ENCODE results near the gene KRT16. TPM values are rescaled to one million over a fixed set of nuclear protein-coding genes. Genes with fewer than 3 reads are reported as not detected.

KRT16 gene
- total RNA-seq, 1 experiment from 2014 or later, result 0.61 TPM

DNA sequence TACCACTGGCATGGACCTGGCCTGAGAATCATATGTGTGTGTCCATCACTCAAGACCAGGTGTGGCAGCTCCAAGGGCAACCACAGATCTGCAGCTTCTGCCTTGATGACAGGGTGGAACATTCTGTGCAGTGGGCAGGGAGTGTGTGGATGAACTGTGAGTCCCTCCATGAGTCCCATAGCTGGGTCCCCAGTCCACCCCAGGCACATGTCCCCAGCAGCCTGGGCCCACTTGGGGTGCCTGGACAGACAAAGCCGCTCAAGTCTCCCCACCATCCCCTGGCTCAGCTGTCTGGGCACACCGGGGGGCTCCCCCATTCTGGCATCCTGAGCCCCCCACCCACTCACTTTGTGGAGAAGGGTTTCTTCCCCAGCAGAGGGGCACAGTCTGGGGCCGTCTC, 4.6 kb upstream of the KRT16 start:
- Histone ChIP-seq H3K36me3 (ENCODE audit: control insufficient read depth in 1 of 2, insufficient read depth in 2 of 2, low read length in 2 of 2) (no peaks in the 10 kb centered on the region), H3K9me2 (ENCODE audit: insufficient read depth) (no peaks in the 10 kb centered on the region), H3K9ac (ENCODE audit: low read length) (no peak overlapping the region), H3K4me2 (ENCODE audit: low read length) (no peak overlapping the region), H3K4me1 (ENCODE audit: control insufficient read depth in 1 of 2, insufficient read depth in 2 of 2, low read length in 2 of 2) (peaks cover 2 to 28% of the 10 kb centered on the region in 2 experiments), H3K9me3 (ENCODE audit: control insufficient read depth in 1 of 2, insufficient read depth in 1 of 2, low read depth in 1 of 2, low read length in 2 of 2) (no peaks in the 10 kb centered on the region), H3K79me2 (ENCODE audit: insufficient read depth, low read length) (no peaks in the 10 kb centered on the region), H2AFZ (ENCODE audit: low read depth, low read length, poor library complexity, severe bottlenecking) (no peak overlapping the region), H4K20me1 (ENCODE audit: insufficient read depth) (no peaks in the 10 kb centered on the region), H3K27me3 (ENCODE audit: insufficient read depth, low read length) (no peaks in the 10 kb centered on the region), H3K27ac (ENCODE audit: low read depth, low read length) (no peak overlapping the region), H3K4me3 (replicated peaks in 1 of 2; ENCODE audit: low read depth in 1 of 2, low read length in 2 of 2) (no peak overlapping the region)
- intact Hi-C loops (cut with micrococcal nuclease), result no loop called here
- CTCF ChIA-PET, result no interaction called here
- RAD21 ChIA-PET (ENCODE audit: low non-redundant PET in 1 of 2, low total read pairs in 2 of 2, uncharacterized antibody in 2 of 2, unreplicated experiment in 2 of 2), result no interaction called here
- no peak for ATAC-seq
- POLR2A ChIA-PET, result no interaction called here
- TF ChIP-seq SP1 (IDR thresholded peaks at IDR 0.05; ENCODE audit: low read depth) (no peak), ELF1 (IDR thresholded peaks at IDR 0.05; ENCODE audit: borderline replicate concordance, low read depth) (no peak), TCF7L2 (IDR thresholded peaks at IDR 0.05; ENCODE audit: borderline replicate concordance, extremely low read depth, insufficient read depth, insufficient read length) (no peak), POLR2AphosphoS5 (IDR thresholded peaks at IDR 0.05; ENCODE audit: low read depth, low read length) (no peak), MAX (IDR thresholded peaks at IDR 0.05) (no peak), REST (IDR thresholded peaks at IDR 0.05; ENCODE audit: low read depth) (no peak), SIN3A (IDR thresholded peaks at IDR 0.05; ENCODE audit: low read depth) (no peak), ATF3 (IDR thresholded peaks at IDR 0.05) (no peak), ZBTB33 (IDR thresholded peaks at IDR 0.05; ENCODE audit: extremely low read depth, insufficient replicate concordance, low read length) (no peak), RAD21 (IDR thresholded peaks at IDR 0.05; ENCODE audit: low read depth) (no peak), POLR2A (IDR thresholded peaks at IDR 0.05; ENCODE audit: borderline replicate concordance, extremely low read depth, insufficient read depth, insufficient read length) (no peak), CBX3 (IDR thresholded peaks at IDR 0.05; ENCODE audit: low read depth) (no peak), ZNF274 (IDR thresholded peaks at IDR 0.05; ENCODE audit: low read depth, low read length) (no peak), CEBPB (IDR thresholded peaks at IDR 0.05; ENCODE audit: low read depth) (no peak), FOSL1 (IDR thresholded peaks at IDR 0.05; ENCODE audit: low read depth) (no peak)
- TF ChIP-seq, protein P1, sequence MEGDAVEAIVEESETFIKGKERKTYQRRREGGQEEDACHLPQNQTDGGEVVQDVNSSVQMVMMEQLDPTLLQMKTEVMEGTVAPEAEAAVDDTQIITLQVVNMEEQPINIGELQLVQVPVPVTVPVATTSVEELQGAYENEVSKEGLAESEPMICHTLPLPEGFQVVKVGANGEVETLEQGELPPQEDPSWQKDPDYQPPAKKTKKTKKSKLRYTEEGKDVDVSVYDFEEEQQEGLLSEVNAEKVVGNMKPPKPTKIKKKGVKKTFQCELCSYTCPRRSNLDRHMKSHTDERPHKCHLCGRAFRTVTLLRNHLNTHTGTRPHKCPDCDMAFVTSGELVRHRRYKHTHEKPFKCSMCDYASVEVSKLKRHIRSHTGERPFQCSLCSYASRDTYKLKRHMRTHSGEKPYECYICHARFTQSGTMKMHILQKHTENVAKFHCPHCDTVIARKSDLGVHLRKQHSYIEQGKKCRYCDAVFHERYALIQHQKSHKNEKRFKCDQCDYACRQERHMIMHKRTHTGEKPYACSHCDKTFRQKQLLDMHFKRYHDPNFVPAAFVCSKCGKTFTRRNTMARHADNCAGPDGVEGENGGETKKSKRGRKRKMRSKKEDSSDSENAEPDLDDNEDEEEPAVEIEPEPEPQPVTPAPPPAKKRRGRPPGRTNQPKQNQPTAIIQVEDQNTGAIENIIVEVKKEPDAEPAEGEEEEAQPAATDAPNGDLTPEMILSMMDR (IDR thresholded peaks at IDR 0.05 in 2 of 3, conservative IDR thresholded peaks at IDR 0.05 in 1 of 3; ENCODE audit: borderline replicate concordance in 1 of 3, insufficient read depth in 1 of 3, low read depth in 2 of 3, low read length in 2 of 3), result no peak
- DNase-seq (ENCODE audit: low read depth, low spot score), result no peak
- no TSS peak for BruUV-seq (replicated peaks)
